Gastroesophageal sphincter (tissue), 4 donors: ENCODE results near the gene GOLGA8Q. TPM values are rescaled to one million over a fixed set of nuclear protein-coding genes. Genes with fewer than 3 reads are reported as not detected.
"Not testable (repeated sequence)": the region's sequence is repeated elsewhere in the genome, so short reads cannot be mapped to it uniquely, and the experiment has no call there.

Experiments used
- ATAC-seq: fragments of 150-250 bp; one replicate; pipeline ENCODE4 v1.9.1; 2016; ENCODE audit warnings: mild to moderate bottlenecking, moderate library complexity
- H3K27ac ChIP-seq, 4 donors: fragments of 200-600 bp; sonication (generic) in 3 of 4; 1 replicate in 3 of 4; 2 replicates in 1 of 4; pipeline ENCODE4 v1.5.1; 2016 to 2019
- H3K27me3 ChIP-seq: fragments of 200-600 bp; sonication (generic); one replicate; pipeline ENCODE4 v1.5.1; 2019
- H3K36me3 ChIP-seq, 2 donors: fragments of 200-600 bp; sonication (generic); one replicate each; pipeline ENCODE4 v1.5.1; 2019; ENCODE audit warnings: control low read depth in 1 of 2
- H3K4me1 ChIP-seq, 3 donors: fragments of 200-600 bp; sonication (generic); 1 replicate in 2 of 3; 2 replicates in 1 of 3; pipeline ENCODE4 v1.5.1; 2016 to 2019; ENCODE audit warnings: control low read depth in 2 of 3
- H3K4me3 ChIP-seq, 2 donors: fragments of 200-600 bp; sonication (generic); one replicate each; pipeline ENCODE4 v1.5.1; 2019; ENCODE audit warnings: mild to moderate bottlenecking in 1 of 2, moderate library complexity in 1 of 2
- H3K9me3 ChIP-seq, 3 donors: fragments of 200-600 bp; sonication (generic); one replicate each; pipeline ENCODE4 v1.5.1; 2017 to 2019; ENCODE audit warnings: control low read depth in 2 of 3
- CTCF ChIP-seq, 4 experiments: fragments of 200-600 bp in 2 of 4; fragments of 450-650 bp in 2 of 4; sonication (generic) in 1 of 4; IDR thresholded peaks; one replicate each; pipeline ENCODE4 v1.5.1; 2017 to 2019; ENCODE audit warnings: antibody characterized with exemption in 4 of 4, mild to moderate bottlenecking in 2 of 4, moderate library complexity in 2 of 4
- WGBS, 2 donors: methylation state at CpG; one replicate each; pipeline ENCODE4 v1.1.5; 2018; ENCODE audit warnings: low coverage in 1 of 2; 5-methylcytosine and 5-hydroxymethylcytosine counted together
- total RNA-seq, 4 donors: library from RNA; depleted of rRNA; stranded (reverse); fragments of >200 nt; gene quantifications; one replicate each; pipeline ENCODE4 v1.1.0, GENCODE V29; 2016

The GOLGA8Q gene
- 1 to 10 TPM; 1.2 to 7.5 (median 1.5) TPM for total RNA-seq

DNA sequence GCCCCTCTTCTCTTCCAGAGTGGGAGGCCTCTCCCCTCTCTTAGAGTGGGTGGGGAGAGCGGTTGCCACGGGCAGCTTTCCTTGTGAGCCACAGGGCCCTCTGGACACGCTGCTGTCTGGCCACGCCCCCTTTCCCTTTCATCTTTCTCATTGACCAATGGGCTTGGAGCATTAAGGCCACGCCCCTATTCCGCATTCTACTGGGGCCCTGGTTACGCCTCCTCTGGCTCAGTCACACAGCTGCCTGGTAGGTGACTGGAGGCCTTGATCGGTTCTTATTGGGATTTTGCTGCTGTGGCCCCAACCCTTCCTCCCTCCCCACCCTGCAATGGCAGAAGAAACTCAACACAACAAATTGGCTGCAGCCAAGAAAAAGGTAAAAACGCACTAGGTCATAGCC is at the start of gene GOLGA8Q:
Gene GOLGA8Q, plus strand, starts transcription at position 301 of the 400 bp plus-strand sequence. Its CDS starts 28 bp downstream, at position 329.
- H3K4me3 ChIP-seq, H3K27me3 ChIP-seq, H3K36me3 ChIP-seq, H3K4me1 ChIP-seq, H3K27ac ChIP-seq, H3K9me3 ChIP-seq, ATAC-seq: not testable (repeated sequence)
- WGBS, 2 donors, result no CpG with 5 or more reads among the region's 9 CpGs

DNA sequence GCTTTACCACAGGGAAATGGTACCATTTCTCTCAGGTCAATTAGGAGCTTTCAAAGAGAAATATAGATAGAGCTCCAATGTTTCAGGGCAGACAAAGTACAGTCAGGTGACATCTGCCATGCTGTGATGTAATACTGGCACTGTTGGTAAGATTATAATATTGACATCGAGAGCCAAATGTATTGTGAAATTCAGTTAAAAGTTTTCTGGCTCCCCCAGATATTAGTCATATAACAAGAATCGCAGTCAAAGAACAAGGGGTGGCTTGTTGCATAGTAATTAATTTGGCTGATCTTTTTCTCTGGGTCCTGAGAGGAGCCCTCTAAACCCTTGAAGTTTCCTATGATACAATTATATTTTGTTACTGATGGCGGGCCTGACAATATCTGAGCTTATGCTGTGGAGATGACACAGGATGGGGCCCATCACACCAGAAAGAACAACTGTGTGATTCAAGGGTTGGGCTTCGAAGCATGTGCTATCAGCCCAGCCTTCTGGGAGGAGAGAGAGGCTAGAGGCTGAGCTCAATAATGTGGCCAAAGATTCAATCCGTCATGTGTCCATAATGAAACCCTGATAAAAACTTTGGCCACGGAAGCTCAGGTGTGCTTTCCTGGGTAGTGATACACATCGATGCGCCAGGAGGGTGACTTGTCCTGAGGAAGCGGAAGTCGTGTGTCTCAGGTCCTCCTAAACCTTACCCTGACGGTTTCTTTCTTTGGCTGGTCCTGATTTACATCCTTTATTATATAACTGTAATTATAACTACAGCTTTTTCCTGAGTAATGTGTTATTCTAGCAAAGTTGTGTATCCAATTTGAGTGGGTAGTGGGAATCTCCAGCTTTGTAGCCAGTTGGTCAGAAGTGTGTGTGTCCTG is 48.7 kb upstream of the GOLGA8Q start:
- not testable (repeated sequence) for H3K9me3 ChIP-seq, H3K4me1 ChIP-seq, H3K4me3 ChIP-seq, H3K27me3 ChIP-seq, H3K27ac ChIP-seq, H3K36me3 ChIP-seq
- ATAC-seq, result peak; percentile 86
- 100% methylated on average over 1 of the region's 11 CpGs; no CpG with 5 or more reads in 1 of the 2 donors for WGBS, 2 donors

DNA sequence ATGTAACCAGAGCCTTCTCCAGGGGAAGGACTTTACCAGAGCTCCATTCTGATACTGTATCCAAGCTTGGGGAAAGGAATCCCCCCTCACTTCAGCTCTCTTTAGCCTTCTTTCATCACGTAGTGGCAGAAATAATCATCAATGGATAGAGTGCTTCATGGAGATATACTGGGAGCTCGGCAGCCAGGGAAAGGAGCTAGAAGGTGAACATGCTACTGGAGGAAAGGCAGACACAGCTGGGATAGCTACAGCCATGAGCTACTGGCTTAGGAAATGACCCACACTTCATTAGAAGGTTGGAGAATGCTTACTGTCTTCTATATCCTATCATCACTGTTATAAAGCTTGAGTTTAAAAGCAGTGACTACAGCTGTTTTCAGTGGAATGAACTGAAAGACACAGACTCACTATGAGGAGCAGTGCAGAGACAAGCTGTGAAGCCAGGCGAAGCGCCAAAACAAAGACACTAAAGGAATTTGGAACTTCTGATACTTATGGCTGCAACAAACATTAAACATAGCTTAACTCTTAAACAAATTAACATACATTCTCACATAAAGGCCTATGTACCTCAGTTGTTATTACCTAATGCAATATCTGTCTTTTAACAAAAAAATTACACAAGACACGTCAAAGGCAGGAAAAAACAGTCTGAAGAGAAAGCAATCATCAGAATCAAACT is 47.5 kb upstream of the GOLGA8Q start:
- not testable (repeated sequence) for H3K4me1 ChIP-seq, H3K4me3 ChIP-seq, H3K36me3 ChIP-seq, H3K9me3 ChIP-seq, H3K27me3 ChIP-seq, H3K27ac ChIP-seq, ATAC-seq
- 40% methylated on average over 1 of the region's 5 CpGs; no CpG with 5 or more reads in 1 of the 2 donors for WGBS, 2 donors

DNA sequence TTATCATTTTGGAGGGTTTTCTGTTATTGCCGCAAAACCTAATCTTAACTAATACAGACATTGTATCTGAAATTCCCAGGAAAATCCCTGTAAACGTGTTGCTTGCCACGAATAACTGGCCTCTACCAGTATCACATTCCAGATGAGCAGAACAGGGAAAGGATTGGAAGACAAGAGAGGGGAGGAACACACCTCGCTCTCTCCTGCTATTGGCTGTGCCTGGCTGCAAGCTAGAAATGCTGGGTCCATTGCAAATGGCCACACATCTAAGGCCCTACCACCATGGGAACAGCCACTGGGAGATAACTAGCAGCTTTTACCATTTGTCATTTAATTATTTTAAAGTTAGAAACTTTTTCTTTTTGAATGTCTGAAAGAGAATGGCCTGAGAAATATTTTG is 37.3 kb upstream of the GOLGA8Q start:
- no CpG with 5 or more reads among the region's 4 CpGs for WGBS, 2 donors
- not testable (repeated sequence) for H3K9me3 ChIP-seq, ATAC-seq, H3K27ac ChIP-seq, H3K36me3 ChIP-seq, H3K4me3 ChIP-seq, H3K27me3 ChIP-seq, H3K4me1 ChIP-seq

DNA sequence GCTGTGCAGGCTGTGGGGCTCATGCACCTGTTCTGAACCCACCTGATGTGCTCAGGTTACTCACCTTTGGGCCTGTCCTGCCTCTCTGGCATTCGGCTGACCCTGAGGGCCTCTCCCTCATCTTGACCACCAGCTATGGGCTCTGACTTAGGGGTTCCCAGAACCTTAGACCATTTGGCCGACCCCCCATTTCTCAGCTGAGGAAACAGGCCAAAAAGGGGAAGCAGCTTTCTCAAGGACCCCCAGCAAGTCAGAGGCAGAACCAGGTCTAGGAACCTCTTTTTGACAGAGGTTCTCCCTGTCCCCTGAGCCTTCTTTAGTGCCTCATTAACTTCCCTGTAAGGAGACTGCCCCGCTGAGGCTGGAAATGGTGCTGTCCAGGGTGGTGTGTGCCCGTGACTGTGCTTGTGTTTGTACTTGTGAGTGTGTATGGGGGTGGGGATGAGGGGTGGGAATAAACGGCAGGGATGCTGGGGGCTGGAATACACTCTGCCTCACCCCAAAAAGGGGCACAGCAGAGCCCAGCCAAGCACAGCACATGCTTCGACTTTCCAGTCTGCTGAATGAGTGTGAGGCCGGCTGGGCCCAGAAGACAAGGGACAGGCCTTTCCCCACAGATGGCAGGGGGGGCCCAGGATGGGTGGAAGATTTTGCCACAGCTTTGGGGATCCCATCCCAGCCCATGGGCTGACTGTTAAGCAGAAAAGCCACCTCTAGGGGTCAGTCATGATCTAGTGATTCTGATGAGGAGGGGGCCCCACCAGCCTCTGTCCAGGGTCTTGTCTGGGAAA is 28.2 kb upstream of the GOLGA8Q start:
- not testable (repeated sequence) for H3K9me3 ChIP-seq, H3K4me3 ChIP-seq, ATAC-seq, H3K4me1 ChIP-seq, H3K27me3 ChIP-seq, H3K27ac ChIP-seq, H3K36me3 ChIP-seq
- WGBS, 2 donors, result no CpG with 5 or more reads among the region's 7 CpGs

- not testable (repeated sequence) for H3K4me1 ChIP-seq, ATAC-seq
- no CpG with 5 or more reads among the region's 4 CpGs for WGBS, 2 donors
Observed at GRCh38 chr15:30525912-30526311, 25.9 kb upstream of the GOLGA8Q start.

GRCh38 chr15:30529049-30529448 is 22.8 kb upstream of the GOLGA8Q start:
- not testable (repeated sequence) for ATAC-seq, H3K4me3 ChIP-seq, H3K27me3 ChIP-seq, H3K9me3 ChIP-seq, H3K27ac ChIP-seq, H3K36me3 ChIP-seq, H3K4me1 ChIP-seq
- no CpG with 5 or more reads among the region's 3 CpGs for WGBS, 2 donors

More at GRCh38 chr15:30525912-30526311, 25.9 kb upstream of the GOLGA8Q start:
- not testable (repeated sequence) for H3K27ac ChIP-seq, H3K9me3 ChIP-seq, H3K4me3 ChIP-seq, H3K27me3 ChIP-seq, H3K36me3 ChIP-seq

DNA sequence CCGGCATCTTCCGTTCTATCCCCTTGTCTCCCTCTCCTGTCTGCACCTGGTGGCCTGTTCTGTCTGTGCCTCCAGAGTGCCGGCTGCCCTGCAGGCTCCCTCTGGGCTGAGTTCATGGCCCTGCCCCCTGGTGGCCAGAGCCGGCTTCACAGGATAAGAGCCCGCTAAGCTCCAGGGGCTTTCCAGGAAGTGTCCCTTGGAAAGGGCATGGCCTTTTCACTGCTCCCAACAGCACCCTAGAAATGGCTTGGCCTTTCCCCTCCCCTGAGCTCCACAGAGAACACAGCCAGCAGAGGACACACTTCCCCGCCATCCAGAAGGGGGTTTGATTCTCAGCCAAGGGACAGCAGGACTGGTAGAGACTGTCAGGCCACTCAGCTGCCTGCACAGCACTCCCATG is 15.1 kb downstream of the GOLGA8Q start:
- TF ChIP-seq CTCF (IDR thresholded peaks at IDR 0.05), result peak in 2 of 4 experiments; percentile 28 to 40
- H3K27me3 ChIP-seq, H3K9me3 ChIP-seq, H3K4me3 ChIP-seq, H3K4me1 ChIP-seq, ATAC-seq, H3K36me3 ChIP-seq, H3K27ac ChIP-seq: not testable (repeated sequence)
- no CpG with 5 or more reads among the region's 6 CpGs for WGBS, 2 donors

GRCh38 chr15:30573012-30573491 is 21.2 kb downstream of the GOLGA8Q start:
- H3K27ac ChIP-seq, H3K36me3 ChIP-seq, H3K9me3 ChIP-seq, H3K4me1 ChIP-seq, H3K27me3 ChIP-seq: not testable (repeated sequence)
- ATAC-seq, result peak; percentile 75
- H3K4me3 ChIP-seq, result peak overlapping the region in 1 of 2 donors; percentile 40
- no CpG with 5 or more reads among the region's 38 CpGs for WGBS, 2 donors

DNA sequence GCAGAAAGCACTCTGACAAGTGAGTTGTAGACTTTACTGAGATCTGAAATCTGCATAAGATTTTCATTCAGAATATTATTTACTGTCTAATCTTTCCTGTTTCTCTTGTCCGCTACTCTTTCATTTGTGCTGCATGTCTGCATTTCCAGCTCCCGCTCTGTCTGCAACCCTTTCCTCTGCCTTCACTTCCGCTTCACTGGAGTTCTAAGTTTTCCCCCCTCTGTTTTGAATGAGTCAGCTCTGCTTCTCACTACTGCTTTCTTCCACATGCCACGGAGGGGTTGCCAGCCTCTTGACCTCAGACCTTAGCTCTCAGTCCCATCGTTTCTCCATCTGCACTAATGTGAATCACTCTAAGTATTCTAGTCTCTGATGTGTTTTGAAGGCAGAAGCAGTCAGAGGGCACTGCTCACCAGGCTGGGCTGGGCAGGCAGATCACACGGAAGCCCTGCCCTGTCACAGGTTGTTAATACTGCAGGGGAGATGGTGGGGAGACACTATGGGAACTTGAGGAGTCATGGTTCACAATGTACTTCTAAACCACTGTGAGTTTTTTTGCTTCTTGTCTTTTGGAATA is 27.6 kb downstream of the GOLGA8Q start:
- not testable (repeated sequence) for H3K36me3 ChIP-seq, ATAC-seq, H3K4me3 ChIP-seq

GRCh38 chr15:30580716-30581115 is 28.9 kb downstream of the GOLGA8Q start:
- H3K36me3 ChIP-seq, H3K4me1 ChIP-seq, ATAC-seq, H3K4me3 ChIP-seq, H3K9me3 ChIP-seq, H3K27me3 ChIP-seq, H3K27ac ChIP-seq: not testable (repeated sequence)
- no CpG with 5 or more reads among the region's 4 CpGs for WGBS, 2 donors

More for the DNA sequence above, 27.6 kb downstream of the GOLGA8Q start:
- H3K4me1 ChIP-seq, H3K27ac ChIP-seq, H3K9me3 ChIP-seq, H3K27me3 ChIP-seq: not testable (repeated sequence)
- WGBS, 2 donors, result no CpG with 5 or more reads among the region's 6 CpGs
